Nephron (organoid): Measurements from ENCODE around the gene DDC.

ENCODE experiments used
- H3K27ac Mint-ChIP-seq, 3 experiments: 2 replicates each; pipeline ENCODE4 v1.8.0; 2020; ENCODE audit warnings: mixed read lengths in 3 of 3, mild to moderate bottlenecking in 2 of 3, moderate library complexity in 1 of 3
- H3K27me3 Mint-ChIP-seq: 2 replicates; pipeline ENCODE4 v1.8.0; 2021; ENCODE audit warnings: low read depth, mild to moderate bottlenecking, moderate library complexity, mixed read lengths
- H3K36me3 Mint-ChIP-seq: 2 replicates; pipeline ENCODE4 v1.8.0; 2020; ENCODE audit warnings: low read depth, mixed read lengths
- H3K4me1 Mint-ChIP-seq: 2 replicates; pipeline ENCODE4 v1.8.0; 2020; ENCODE audit warnings: mixed read lengths
- H3K4me3 Mint-ChIP-seq, 3 experiments: 2 replicates each; pipeline ENCODE4 v1.8.0; 2020; ENCODE audit warnings: mild to moderate bottlenecking in 3 of 3, mixed read lengths in 3 of 3, moderate library complexity in 2 of 3
- H3K9me3 Mint-ChIP-seq: 2 replicates; pipeline ENCODE4 v1.8.0; 2020; ENCODE audit warnings: mixed read lengths
- CTCF ChIP-seq, 3 experiments: fragments of 200-600 bp; sonication (generic); IDR thresholded peaks; one replicate each; pipeline ENCODE4 v1.5.0; 2021; ENCODE audit warnings: antibody characterized with exemption in 3 of 3; ENCODE audit not compliant: unreplicated experiment in 3 of 3

DDC gene

GRCh38 chr7:50543776-50544442, 21.3 kb downstream of the DDC start:
- TF ChIP-seq CTCF (IDR thresholded peaks at IDR 0.05; ENCODE audit: unreplicated experiment in 3 of 3): no peak

GRCh38 chr7:50542132-50542531, 23.1 kb downstream of the DDC start:
- H3K4me1 Mint-ChIP-seq: no peaks in the 10 kb centered on the region
- H3K4me3 Mint-ChIP-seq: no peak overlapping the region
- TF ChIP-seq CTCF (IDR thresholded peaks at IDR 0.05; ENCODE audit: unreplicated experiment in 3 of 3): no peak
- peak overlapping the region in 1 of 3 experiments; percentile 32 for H3K27ac Mint-ChIP-seq
- H3K36me3 Mint-ChIP-seq: no peaks in the 10 kb centered on the region
- H3K27me3 Mint-ChIP-seq: no peaks in the 10 kb centered on the region
- no peaks in the 10 kb centered on the region for H3K9me3 Mint-ChIP-seq

More at GRCh38 chr7:50543776-50544442, 21.3 kb downstream of the DDC start:
- Mint-ChIP-seq H3K27me3 (no peaks in the 10 kb centered on the region), H3K9me3 (no peaks in the 10 kb centered on the region), H3K4me3 (no peak overlapping the region), H3K27ac (no peak overlapping the region), H3K4me1 (no peaks in the 10 kb centered on the region), H3K36me3 (no peaks in the 10 kb centered on the region)

GRCh38 chr7:50540785-50541579, 24.2 kb downstream of the DDC start:
- TF ChIP-seq CTCF (IDR thresholded peaks at IDR 0.05; ENCODE audit: unreplicated experiment in 3 of 3): no peak
- Mint-ChIP-seq H3K27me3 (no peaks in the 10 kb centered on the region), H3K9me3 (no peaks in the 10 kb centered on the region), H3K4me3 (no peak overlapping the region), H3K27ac (no peak overlapping the region), H3K36me3 (no peaks in the 10 kb centered on the region), H3K4me1 (no peaks in the 10 kb centered on the region)

GRCh38 chr7:50539725-50540124, 25.5 kb downstream of the DDC start:
- Mint-ChIP-seq H3K27ac (no peak overlapping the region), H3K9me3 (no peaks in the 10 kb centered on the region), H3K36me3 (no peaks in the 10 kb centered on the region), H3K4me1 (no peaks in the 10 kb centered on the region), H3K27me3 (no peaks in the 10 kb centered on the region), H3K4me3 (no peak overlapping the region)
- TF ChIP-seq CTCF (IDR thresholded peaks at IDR 0.05; ENCODE audit: unreplicated experiment in 3 of 3): no peak

DNA sequence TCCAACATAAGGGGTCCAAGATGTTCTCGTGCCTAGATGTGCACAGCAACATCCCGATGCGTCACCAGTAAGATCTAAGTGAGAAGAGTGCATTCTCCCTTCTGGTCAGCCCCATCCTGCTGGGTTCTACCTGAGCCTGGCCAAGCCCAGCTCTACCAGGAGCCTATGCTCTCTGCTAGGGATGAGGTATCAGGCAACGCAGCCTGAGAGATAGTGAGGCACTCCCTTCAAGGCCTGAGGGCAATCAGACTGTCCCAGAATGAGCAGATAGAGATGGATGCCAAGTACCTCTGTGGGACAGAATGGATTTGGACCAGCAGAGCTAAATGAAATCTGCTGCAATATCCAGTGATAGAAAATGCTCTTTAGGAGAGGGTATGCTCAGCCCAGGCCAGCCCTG, 26.7 kb downstream of the DDC start:
- H3K27ac Mint-ChIP-seq: no peak overlapping the region
- no peak for TF ChIP-seq CTCF (IDR thresholded peaks at IDR 0.05; ENCODE audit: unreplicated experiment in 3 of 3)
- no peaks in the 10 kb centered on the region for H3K4me1 Mint-ChIP-seq
- no peak overlapping the region for H3K4me3 Mint-ChIP-seq
- no peaks in the 10 kb centered on the region for H3K27me3 Mint-ChIP-seq
- H3K36me3 Mint-ChIP-seq: no peaks in the 10 kb centered on the region
- no peaks in the 10 kb centered on the region for H3K9me3 Mint-ChIP-seq
